Measurements from ENCODE around the gene U2AF2.

GRCh38 chr19:55649268-55650125 lies 5.3 kb upstream of the U2AF2 start:
- no peak for TF ChIP-seq CTCF (conservative IDR thresholded peaks at IDR 0.05; ENCODE audit: low read depth, low read length)
- no peak for TF ChIP-seq RAD21 (IDR thresholded peaks at IDR 0.05; ENCODE audit: low read length)
- no peak for TF ChIP-seq POLR2A (IDR thresholded peaks at IDR 0.05; ENCODE audit: low read depth, low read length)
- no peak for TF ChIP-seq RFX5 (IDR thresholded peaks at IDR 0.05; ENCODE audit: low read depth, low read length)
